Neuronal stem cell (in vitro differentiated cells): ENCODE results near the gene SNX24.

ENCODE experiments used
- DNase-seq: peaks from one replicate; pipeline ENCODE4 v3.0.0-alpha.2; 2013; ENCODE audit warnings: low spot score
- H2AFZ ChIP-seq: one replicate; pipeline ENCODE4 v1.6.1; 2013; ENCODE audit warnings: mild to moderate bottlenecking, low read length, inconsistent platforms
- H2AK5ac ChIP-seq: 2 replicates; pipeline ENCODE4 v1.6.1; 2013; ENCODE audit warnings: low read depth, mild to moderate bottlenecking, inconsistent platforms, low read length, moderate library complexity, mixed read lengths
- H2BK120ac ChIP-seq: 2 replicates; pipeline ENCODE4 v1.6.1; 2013; ENCODE audit warnings: low read depth, mild to moderate bottlenecking, inconsistent platforms, low read length, moderate library complexity, mixed read lengths
- H2BK12ac ChIP-seq: one replicate; pipeline ENCODE4 v1.6.1; 2013; ENCODE audit warnings: low read length, inconsistent platforms
- H2BK15ac ChIP-seq: 2 replicates; pipeline ENCODE4 v1.6.1; 2013; ENCODE audit warnings: mild to moderate bottlenecking, low read length, inconsistent platforms, mixed read lengths
- H2BK5ac ChIP-seq: one replicate; pipeline ENCODE4 v1.6.1; 2013; ENCODE audit warnings: inconsistent platforms, mild to moderate bottlenecking, low read length, moderate library complexity
- H3K14ac ChIP-seq: one replicate; pipeline ENCODE4 v1.6.1; 2013; ENCODE audit warnings: low read length, inconsistent platforms
- H3K18ac ChIP-seq: 2 replicates; pipeline ENCODE4 v1.6.1; 2013; ENCODE audit warnings: low read length, inconsistent platforms
- H3K23ac ChIP-seq: 2 replicates; pipeline ENCODE4 v1.6.1; 2013; ENCODE audit warnings: low read depth, mild to moderate bottlenecking, mixed read lengths, low read length, inconsistent platforms; ENCODE audit not compliant: poor library complexity
- H3K27ac ChIP-seq: replicated peaks from 3 replicates; pipeline ENCODE4 v1.5.1; 2013; ENCODE audit warnings: low read length, inconsistent platforms
- H3K27me3 ChIP-seq, 3 experiments: 2 replicates each; pipeline ENCODE4 v1.6.1; 2013; ENCODE audit warnings: low read length in 3 of 3, mild to moderate bottlenecking in 2 of 3, inconsistent platforms in 1 of 3, low read depth in 1 of 3, mixed read lengths in 1 of 3, moderate library complexity in 1 of 3; ENCODE audit not compliant: control insufficient read depth in 3 of 3, insufficient read depth in 3 of 3
- H3K36me3 ChIP-seq, 2 donors: replicated peaks in 1 of 2; 2 replicates each; pipeline ENCODE4 v1.6.1; 2013; ENCODE audit warnings: low read length in 2 of 2; ENCODE audit not compliant: control insufficient read depth in 2 of 2, insufficient read depth in 2 of 2
- H3K4ac ChIP-seq: 2 replicates; pipeline ENCODE4 v1.6.1; 2013; ENCODE audit warnings: inconsistent platforms, mild to moderate bottlenecking, low read length, moderate library complexity
- H3K4me1 ChIP-seq, 2 donors: 1 replicate in 1 of 2; 2 replicates in 1 of 2; pipeline ENCODE4 v1.6.1; 2013; ENCODE audit warnings: low read length in 2 of 2, low read depth in 1 of 2; ENCODE audit not compliant: control insufficient read depth in 2 of 2, insufficient read depth in 1 of 2
- H3K4me2 ChIP-seq: one replicate; pipeline ENCODE4 v1.6.1; 2013; ENCODE audit warnings: mild to moderate bottlenecking, low read length, inconsistent platforms; ENCODE audit not compliant: insufficient read depth, poor library complexity, severe bottlenecking
- H3K4me3 ChIP-seq, 2 donors: 2 replicates each; pipeline ENCODE4 v1.5.1; 2013; ENCODE audit warnings: low read length in 2 of 2, mild to moderate bottlenecking in 2 of 2, inconsistent platforms in 1 of 2, moderate library complexity in 1 of 2
- H3K79me1 ChIP-seq: one replicate; pipeline ENCODE4 v1.6.1; 2013; ENCODE audit warnings: low read depth, mild to moderate bottlenecking, inconsistent platforms, low read length, moderate library complexity
- H3K9ac ChIP-seq: one replicate; pipeline ENCODE4 v1.6.1; 2013; ENCODE audit warnings: mild to moderate bottlenecking, low read depth, low read length, inconsistent platforms; ENCODE audit not compliant: poor library complexity
- H3K9me3 ChIP-seq, 2 donors: replicated peaks in 1 of 2; 2 replicates each; pipeline versions ENCODE3 to v1.6.1; 2013; ENCODE audit warnings: low read length in 2 of 2, mild to moderate bottlenecking in 2 of 2, inconsistent platforms in 1 of 2, low read depth in 1 of 2, mixed read lengths in 1 of 2, moderate library complexity in 1 of 2; ENCODE audit not compliant: control insufficient read depth in 2 of 2, insufficient read depth in 1 of 2
- H4K8ac ChIP-seq: one replicate; pipeline ENCODE4 v1.6.1; 2013; ENCODE audit warnings: low read depth, mild to moderate bottlenecking, inconsistent platforms, low read length, moderate library complexity
- H4K91ac ChIP-seq: one replicate; pipeline ENCODE4 v1.6.1; 2013; ENCODE audit warnings: low read length, low read depth, mild to moderate bottlenecking, inconsistent platforms; ENCODE audit not compliant: poor library complexity
- WGBS, 2 donors: extraction: QIAGEN DNeasy Blood & Tissue Kit; methylation state at CpG; one replicate each; pipeline ENCODE4 v1.1.7; 2013; ENCODE audit warnings: missing lambda C conversion rate in 2 of 2, mixed read lengths in 1 of 2; ENCODE audit not compliant: insufficient read length in 2 of 2, insufficient replicate concordance in 1 of 2; ENCODE audit errors: extremely low coverage in 2 of 2; 5-methylcytosine and 5-hydroxymethylcytosine counted together

SNX24 gene

DNA sequence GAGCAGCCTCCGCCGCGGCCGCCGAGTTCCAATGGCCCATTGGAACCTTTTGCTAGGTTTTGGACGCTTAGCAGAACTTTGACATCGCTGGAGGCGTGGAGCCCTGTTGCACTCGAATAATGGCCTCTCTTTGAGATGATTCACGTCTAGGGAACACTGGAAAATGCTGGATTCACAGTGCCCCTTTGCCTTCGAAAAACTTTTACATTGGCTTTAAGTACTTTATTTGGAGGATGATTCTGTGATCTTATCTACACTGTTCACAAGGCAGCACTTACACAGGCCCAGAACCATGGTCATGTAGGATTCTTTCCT, 191.6 kb downstream of the SNX24 start:
- H2BK120ac ChIP-seq = no peak overlapping the region
- no peak overlapping the region for H3K14ac ChIP-seq
- H3K27me3 ChIP-seq = peaks cover 0 to 73% (median 44%) of the 10 kb centered on the region in 3 experiments
- no peak overlapping the region for H2BK5ac ChIP-seq
- H3K4me2 ChIP-seq = peak overlapping the region; percentile 99
- no peaks in the 10 kb centered on the region for H3K9me3 ChIP-seq
- H3K36me3 ChIP-seq = no peaks in the 10 kb centered on the region
- peaks cover 0 to 7% of the 10 kb centered on the region in 2 donors for H3K4me1 ChIP-seq
- no peak for DNase-seq
- H3K27ac ChIP-seq = no peak overlapping the region
- H3K4me3 ChIP-seq = peak overlapping the region; percentile 66 to 90
- no peak overlapping the region for H3K18ac ChIP-seq
- H4K8ac ChIP-seq = no peak overlapping the region
- WGBS, 2 donors = no CpG with 5 or more reads among the region's 11 CpGs
- no peaks in the 10 kb centered on the region for H3K79me1 ChIP-seq
- H4K91ac ChIP-seq = no peak overlapping the region
- peak overlapping the region; percentile 100 for H2AFZ ChIP-seq
- no peak overlapping the region for H3K4ac ChIP-seq
- no peak overlapping the region for H3K9ac ChIP-seq
- no peak overlapping the region for H2BK15ac ChIP-seq
- H2BK12ac ChIP-seq = no peak overlapping the region
- H3K23ac ChIP-seq = peak overlapping the region; percentile 25
- H2AK5ac ChIP-seq = no peak overlapping the region

DNA sequence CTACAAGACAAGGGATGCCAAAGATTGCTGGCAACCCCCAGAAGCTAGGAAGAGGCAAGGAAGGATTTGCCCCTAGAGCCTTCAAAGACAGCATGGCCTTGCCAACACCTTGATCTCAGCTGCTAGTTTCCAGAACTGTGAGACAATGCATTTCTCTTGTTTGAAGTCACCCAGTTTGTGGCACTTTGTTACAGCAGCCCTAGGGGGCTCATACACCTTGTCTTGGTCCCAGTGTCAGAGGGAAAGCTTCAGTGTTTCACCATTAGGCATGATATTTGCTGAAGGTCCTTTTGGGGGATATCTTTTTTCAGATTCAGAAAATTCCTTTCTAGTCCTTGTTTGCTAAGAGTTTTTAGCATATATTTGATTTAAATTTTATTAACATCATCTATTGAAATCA, 194.3 kb downstream of the SNX24 start:
- no peak overlapping the region for H3K4me2 ChIP-seq
- H3K27me3 ChIP-seq = peaks cover 0 to 71% (median 36%) of the 10 kb centered on the region in 3 experiments
- H3K79me1 ChIP-seq = no peaks in the 10 kb centered on the region
- no peaks in the 10 kb centered on the region for H3K36me3 ChIP-seq
- DNase-seq = no peak
- H3K9ac ChIP-seq = no peak overlapping the region
- no peaks in the 10 kb centered on the region for H3K9me3 ChIP-seq
- H3K4me3 ChIP-seq = no peak overlapping the region
- no peak overlapping the region for H2BK120ac ChIP-seq
- no peak overlapping the region for H4K91ac ChIP-seq
- no peak overlapping the region for H3K27ac ChIP-seq
- H3K14ac ChIP-seq = no peak overlapping the region
- H2BK15ac ChIP-seq = no peak overlapping the region
- H3K4ac ChIP-seq = no peak overlapping the region
- no peak overlapping the region for H4K8ac ChIP-seq
- H3K4me1 ChIP-seq = peaks cover 0 to 7% of the 10 kb centered on the region in 2 donors
- no peak overlapping the region for H3K23ac ChIP-seq
- no peak overlapping the region for H2BK12ac ChIP-seq
- no peak overlapping the region for H2AK5ac ChIP-seq
- no peak overlapping the region for H3K18ac ChIP-seq
- H2BK5ac ChIP-seq = no peak overlapping the region
- no peak overlapping the region for H2AFZ ChIP-seq

DNA sequence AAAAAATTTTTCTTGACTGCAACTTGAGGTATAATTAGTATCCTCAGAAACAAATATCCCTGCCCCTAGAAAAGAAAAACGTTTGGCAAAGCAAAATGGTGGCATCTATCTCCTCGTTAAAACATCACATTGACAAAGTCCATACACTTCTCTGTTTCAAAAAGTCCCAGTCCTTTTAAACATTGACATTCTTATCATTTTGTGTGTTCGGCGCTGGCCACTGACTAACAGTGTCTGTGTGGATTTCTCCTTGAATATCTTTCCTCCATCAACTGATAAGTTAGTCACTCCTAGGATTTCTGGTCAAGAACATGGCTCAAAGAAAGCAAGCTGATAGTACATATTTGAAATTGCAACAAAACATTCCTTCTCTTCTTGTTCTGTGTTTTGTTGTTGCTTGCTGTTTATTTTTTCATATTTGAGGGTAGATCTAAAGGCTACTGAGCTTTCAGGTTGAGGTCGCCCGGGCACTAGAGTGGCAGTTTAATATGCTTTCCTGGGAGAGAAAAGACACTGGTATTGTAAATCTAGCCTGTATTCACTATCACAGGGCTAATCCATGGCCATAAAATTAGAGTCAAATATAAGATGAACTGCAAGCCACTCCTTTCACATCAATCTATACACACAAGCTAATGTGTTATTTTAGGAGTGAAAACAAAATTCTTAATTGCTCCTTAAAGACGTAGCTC, 199.7 kb downstream of the SNX24 start:
- Histone ChIP-seq H3K4me1 (no peaks in the 10 kb centered on the region), H3K9ac (no peak overlapping the region), H3K27ac (no peak overlapping the region), H2AFZ (no peak overlapping the region), H3K27me3 (peaks cover 0 to 34% (median 0%) of the 10 kb centered on the region in 3 experiments), H2BK15ac (no peak overlapping the region), H2BK120ac (no peak overlapping the region), H2AK5ac (no peak overlapping the region), H3K79me1 (no peaks in the 10 kb centered on the region), H2BK5ac (no peak overlapping the region), H3K14ac (no peak overlapping the region), H4K8ac (no peak overlapping the region), H3K4me3 (no peak overlapping the region), H3K9me3 (no peaks in the 10 kb centered on the region), H3K36me3 (no peaks in the 10 kb centered on the region), H4K91ac (no peak overlapping the region), H2BK12ac (no peak overlapping the region), H3K23ac (no peak overlapping the region), H3K18ac (no peak overlapping the region), H3K4ac (no peak overlapping the region), H3K4me2 (no peak overlapping the region)
- WGBS, 2 donors = no CpG with 5 or more reads among the region's 7 CpGs
- no peak for DNase-seq

DNA sequence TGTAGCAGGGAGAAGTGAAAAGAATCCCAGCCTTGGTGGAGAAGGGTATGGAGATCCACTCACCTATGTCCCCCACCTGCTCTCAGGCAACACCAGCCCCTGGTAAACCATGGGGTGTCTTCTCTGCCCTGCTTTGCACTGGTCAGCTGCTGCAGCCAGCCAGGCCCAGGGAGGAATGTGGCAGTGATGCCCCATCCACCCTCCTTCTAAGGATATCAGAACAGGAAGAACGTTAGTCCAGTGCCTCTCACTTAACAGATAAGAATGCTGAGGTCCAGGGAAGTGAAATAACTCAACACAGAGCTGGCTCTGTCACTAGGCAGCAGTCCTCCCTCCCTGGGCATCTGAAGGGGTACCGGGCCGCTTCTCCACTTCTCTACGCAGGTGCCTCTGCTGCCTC, 200.8 kb downstream of the SNX24 start:
- H3K4ac ChIP-seq = no peak overlapping the region
- no peak overlapping the region for H4K91ac ChIP-seq
- peaks cover 0 to 31% (median 0%) of the 10 kb centered on the region in 3 experiments for H3K27me3 ChIP-seq
- H2BK5ac ChIP-seq = no peak overlapping the region
- no peak overlapping the region for H3K27ac ChIP-seq
- no peaks in the 10 kb centered on the region for H3K9me3 ChIP-seq
- no peaks in the 10 kb centered on the region for H3K79me1 ChIP-seq
- H2BK120ac ChIP-seq = no peak overlapping the region
- H2AFZ ChIP-seq = no peak overlapping the region
- H2AK5ac ChIP-seq = peak overlapping the region; percentile 20
- H3K23ac ChIP-seq = no peak overlapping the region
- no peak overlapping the region for H3K18ac ChIP-seq
- H3K4me2 ChIP-seq = no peak overlapping the region
- no CpG with 5 or more reads among the region's 4 CpGs for WGBS, 2 donors
- H3K4me3 ChIP-seq = no peak overlapping the region
- H2BK15ac ChIP-seq = no peak overlapping the region
- no peak for DNase-seq
- no peaks in the 10 kb centered on the region for H3K36me3 ChIP-seq
- no peak overlapping the region for H3K14ac ChIP-seq
- no peak overlapping the region for H4K8ac ChIP-seq
- no peaks in the 10 kb centered on the region for H3K4me1 ChIP-seq
- H2BK12ac ChIP-seq = no peak overlapping the region
- H3K9ac ChIP-seq = no peak overlapping the region
